ENCODE measurements around the gene ZNF407.

DNA sequence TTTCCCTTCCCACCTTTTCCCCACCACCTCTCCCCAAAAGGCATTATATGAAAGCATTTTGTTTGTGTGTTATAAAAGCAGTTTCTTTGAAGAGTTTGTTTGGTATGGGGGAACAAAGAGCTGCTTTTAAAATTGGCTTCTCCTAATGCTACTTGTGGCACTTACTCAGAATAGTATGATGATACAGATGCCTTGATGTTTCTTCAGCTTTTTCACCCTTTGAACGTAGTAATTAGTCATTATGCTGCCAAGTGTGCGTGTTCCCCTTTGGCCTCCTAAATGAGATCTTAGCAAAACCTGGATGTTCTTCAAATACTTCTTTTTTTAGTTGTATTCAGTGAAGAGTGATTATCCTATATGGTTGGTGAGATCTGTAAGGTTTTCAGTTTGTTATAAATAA, 427.9 kb downstream of the ZNF407 start:
- no peak for TF ChIP-seq CTCF (IDR thresholded peaks at IDR 0.05 in 8 of 11, conservative IDR thresholded peaks at IDR 0.05 in 3 of 11)
- no peak for TF ChIP-seq POLR2A (IDR thresholded peaks at IDR 0.05)
- TF ChIP-seq POLR2AphosphoS5 (IDR thresholded peaks at IDR 0.05) = no peak
